DMS79 (cell line): ENCODE data around the gene CCDC167.
A peak's percentile ranks its signal among the peaks of the same experiment; 100 is the strongest.
"Not testable (repeated sequence)": the region's sequence is repeated elsewhere in the genome, so short reads cannot be mapped to it uniquely, and the experiment has no call there.

Experiments
- DNase-seq: peaks from one replicate; lab custom pipeline; 2025; lab: John Stamatoyannopoulos, UW

CCDC167 gene

DNA sequence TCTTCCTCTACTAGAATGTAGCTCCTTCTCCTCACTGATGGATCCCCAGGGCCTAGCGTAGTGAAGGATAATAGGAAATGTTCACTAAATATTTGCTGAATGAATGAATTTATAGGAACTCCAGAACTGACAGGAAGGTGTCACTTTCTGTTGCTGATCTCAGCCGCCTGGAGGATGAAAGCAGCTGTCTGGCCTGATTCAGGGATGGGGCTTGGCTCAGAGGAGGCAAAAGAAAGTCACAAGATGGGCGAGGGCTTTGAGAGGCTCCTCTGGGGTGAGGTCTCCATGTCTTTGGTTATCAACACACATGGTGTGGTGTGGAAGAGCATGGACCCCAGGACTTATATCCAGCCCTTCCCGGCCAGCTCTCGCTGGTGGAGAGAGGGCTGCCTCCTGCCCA is 11.5 kb upstream of the CCDC167 start:
- no peak for DNase-seq

DNA sequence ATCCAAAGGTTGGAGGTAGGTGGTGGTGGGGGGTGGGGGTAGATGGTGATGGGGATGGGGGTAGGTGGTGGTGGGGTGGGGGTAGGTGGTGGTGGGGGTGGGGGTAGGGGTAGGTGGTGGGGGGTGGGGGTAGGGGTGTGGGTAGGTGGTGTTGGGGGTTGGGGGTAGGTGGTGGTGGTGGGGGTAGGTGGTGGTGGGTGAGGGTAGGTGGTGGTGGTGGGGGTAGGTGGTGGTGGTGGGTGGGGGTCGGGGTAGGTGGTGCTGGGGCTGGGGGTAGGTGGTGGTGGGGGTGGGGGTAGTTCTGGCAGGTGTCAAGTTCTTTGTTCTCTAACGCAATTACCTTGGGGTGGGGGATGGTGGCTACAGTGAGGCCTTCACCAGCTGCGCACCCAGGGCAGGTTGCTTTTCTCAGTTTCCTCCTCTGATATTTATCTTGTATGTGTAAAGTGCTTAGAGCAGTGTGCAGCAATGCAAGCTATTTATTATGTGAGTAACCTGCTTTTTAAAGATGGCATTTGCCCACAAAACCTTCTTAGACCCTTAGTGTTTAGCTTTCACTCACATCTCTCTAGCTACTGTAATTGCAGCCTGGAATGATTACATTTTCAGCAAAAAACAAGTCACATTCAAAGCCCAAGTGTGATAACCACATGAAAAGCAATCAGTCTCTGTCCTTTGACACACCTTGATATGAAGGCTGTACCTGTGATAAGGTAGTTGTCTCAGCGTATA is 8.2 kb upstream of the CCDC167 start:
- DNase-seq = no peak

DNA sequence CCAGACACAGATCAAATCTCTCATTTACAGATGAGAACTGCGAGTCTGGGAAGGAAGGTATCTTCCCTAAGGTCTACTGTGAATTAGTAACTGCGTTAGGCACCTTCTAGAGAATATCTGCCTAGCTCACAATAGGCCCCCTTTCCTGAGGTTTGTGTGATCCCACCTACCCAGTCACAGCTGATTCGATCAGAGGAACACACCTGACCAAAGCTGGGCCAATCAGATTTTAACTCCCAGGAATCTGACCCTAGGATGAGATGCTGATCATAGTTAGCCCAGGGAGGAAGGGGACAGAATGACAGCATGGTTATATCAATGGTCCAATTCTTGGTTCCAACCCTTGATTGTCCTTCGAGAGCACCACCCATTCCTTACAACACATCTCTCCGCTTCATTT is 7.4 kb upstream of the CCDC167 start:
- no peak for DNase-seq

DNA sequence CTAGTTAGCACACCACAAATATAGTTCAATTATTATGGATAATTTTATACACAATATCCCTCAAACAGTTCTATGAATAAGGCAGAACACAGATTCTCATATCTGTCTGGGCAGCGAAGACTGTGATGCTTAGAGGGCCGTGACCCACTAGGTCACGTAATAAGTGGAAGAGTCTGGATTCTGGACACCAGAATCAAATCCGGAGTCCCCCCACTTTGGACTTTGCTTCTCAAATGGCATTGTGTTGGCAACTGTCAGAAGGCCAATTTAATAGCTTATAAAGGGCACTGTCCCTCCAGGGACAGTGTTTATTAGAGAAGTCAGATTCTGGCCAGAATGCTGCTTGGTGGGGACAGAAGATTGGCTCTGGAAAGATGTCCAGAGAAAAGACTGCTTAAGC is 6.8 kb upstream of the CCDC167 start:
- DNase-seq = no peak

DNA sequence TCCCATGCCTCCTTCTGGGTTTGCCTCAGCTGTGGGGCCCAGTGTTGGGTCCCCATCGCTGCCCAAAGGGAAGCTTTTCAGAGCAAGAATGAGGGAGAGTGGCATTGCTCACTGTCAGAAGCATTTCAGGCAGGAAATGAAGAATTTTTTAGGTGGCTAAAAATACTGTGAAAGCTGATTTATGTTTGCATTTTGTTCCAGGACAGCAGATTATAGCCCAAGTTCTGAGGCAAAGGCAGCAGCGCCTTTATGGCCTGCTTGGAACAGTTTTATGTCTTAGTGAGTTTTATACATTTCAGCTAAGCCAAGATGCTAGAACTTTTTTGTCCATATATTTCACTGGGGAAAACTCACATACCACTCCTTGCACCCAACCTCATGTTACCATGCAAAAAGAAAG is 4.3 kb upstream of the CCDC167 start:
- no peak for DNase-seq

DNA sequence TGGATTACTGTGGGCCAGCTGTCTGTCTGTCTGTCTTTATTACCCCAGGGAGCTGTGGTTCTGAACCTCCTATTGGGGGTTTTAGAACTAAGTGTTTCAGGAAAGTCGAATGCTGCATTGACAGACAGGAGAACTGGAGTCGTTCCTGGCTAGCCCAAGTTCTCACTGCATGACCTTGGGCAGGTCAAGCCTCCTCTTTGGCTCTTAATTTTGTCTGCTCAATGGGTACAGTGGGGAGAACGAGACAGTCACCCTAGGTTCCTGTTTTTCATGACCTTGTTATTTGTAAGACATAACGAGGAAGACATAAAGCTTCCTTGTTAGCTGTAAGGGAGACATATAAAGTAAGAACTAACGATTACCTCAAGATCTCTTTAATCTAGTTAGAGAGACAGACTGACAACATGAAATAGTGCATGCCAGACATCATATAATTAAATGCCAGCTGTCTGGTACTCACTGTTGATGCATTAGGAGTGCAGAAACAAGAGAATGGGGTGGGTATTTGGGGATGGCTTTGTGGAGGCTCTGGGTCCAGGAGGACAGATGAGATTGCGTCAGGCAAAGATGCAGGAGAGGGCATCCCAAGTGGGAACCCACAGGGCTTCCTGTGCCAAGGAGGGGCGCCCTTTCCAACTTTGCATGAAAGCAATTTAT is 3.7 kb upstream of the CCDC167 start:
- DNase-seq = no peak

DNA sequence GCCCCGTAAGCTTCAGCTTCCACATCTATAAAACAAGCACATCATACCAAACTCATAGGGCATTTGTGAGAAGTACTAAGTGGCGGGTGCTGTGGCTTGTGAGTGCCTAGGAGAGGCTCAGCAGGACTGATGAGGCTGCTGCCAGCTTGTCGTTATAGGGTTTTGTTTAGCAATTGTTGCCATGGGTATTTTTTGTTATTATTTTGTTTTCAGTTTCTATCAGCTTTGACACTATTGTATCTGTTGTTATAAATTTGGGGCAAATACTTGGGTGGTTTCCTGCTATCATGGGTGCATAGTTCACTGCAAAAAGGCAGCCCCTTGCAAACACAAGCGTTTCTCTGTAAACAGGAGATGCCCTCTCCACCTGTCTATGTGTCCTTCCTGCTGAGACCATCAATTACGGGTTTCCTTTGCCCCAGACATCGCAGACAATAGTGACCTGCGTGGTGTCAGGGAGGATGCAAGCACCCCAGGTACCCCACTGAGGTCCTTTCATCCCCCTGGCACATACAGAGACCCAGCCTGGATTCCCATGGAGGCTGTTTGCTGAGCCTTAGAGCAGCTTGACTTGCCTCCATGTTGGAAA is 3.1 kb upstream of the CCDC167 start:
- peak; percentile 73 for DNase-seq

DNA sequence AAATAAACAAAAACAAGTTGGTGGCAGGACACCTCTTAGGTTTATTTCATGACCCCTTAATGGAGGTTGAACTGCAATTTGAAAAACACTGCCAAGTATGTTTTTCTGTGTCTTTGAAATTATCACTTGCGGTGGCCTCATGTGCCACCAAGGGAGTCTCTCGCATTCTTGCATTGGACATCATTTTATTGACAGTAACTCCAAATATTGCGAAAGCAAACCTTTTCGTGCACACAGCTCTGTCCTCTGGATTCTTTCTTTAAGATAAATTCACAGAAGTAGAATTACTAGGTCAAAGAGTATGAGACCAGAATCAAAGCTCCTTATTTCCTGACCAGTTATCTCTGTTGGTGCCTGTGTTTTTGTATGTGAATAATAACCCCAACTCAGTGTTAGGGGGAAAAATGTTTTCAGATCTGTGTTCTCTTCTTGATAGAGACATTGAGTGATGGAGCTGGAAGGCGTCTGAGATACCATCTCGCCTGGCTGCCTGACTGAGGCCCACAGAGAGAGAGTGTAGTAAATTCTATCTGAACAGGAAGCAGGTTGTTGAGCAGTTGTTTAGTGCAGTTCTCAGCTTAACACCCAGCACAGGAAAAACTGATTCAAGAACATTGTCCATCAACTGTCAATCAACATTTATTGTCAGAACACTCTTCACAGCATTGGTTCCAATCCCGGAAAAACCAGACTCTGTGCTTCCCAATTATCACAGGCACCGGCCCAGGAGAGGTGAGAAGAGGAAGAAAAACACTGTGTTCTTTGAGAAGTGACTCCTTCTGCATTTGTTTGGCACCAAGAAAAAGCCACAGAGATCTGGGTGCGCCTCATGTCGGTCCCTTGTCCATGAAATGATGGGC is 2.2 kb upstream of the CCDC167 start:
- DNase-seq = no peak

DNA sequence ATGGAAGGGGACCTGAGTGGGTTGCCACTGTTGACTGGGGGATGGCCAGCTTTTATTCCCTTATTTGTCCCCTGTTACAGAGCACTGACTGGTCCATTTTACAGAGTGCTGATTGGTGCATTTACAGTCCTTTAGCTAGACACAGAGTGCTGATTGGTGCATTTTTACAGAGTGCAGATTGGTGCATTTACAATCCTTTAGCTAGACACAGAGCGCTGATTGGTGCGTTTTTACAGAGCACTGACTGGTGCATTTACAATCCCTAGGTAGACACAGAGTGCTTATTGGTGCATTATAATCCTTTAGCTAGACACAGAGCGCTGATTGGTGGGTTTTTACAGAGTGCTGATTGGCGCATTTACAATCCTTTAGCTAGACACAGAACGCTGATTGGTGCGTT is 1.2 kb upstream of the CCDC167 start:
- DNase-seq = not testable (repeated sequence)

DNA sequence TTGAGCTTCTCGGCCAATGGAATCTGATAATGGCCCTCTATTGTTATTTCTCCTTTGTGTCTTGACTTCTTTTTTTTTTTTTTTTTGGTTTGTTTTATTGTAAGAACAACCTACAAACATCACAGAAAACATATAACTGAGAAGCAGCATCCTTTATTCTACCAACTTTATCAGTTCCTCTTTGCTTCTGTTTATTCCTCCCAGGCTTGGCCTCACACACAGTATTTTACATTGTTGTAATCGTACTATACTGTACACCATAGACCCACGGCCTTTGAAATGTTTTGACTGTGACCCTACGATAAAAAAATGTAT is 558 bp upstream of the CCDC167 start:
- no peak for DNase-seq

DNA sequence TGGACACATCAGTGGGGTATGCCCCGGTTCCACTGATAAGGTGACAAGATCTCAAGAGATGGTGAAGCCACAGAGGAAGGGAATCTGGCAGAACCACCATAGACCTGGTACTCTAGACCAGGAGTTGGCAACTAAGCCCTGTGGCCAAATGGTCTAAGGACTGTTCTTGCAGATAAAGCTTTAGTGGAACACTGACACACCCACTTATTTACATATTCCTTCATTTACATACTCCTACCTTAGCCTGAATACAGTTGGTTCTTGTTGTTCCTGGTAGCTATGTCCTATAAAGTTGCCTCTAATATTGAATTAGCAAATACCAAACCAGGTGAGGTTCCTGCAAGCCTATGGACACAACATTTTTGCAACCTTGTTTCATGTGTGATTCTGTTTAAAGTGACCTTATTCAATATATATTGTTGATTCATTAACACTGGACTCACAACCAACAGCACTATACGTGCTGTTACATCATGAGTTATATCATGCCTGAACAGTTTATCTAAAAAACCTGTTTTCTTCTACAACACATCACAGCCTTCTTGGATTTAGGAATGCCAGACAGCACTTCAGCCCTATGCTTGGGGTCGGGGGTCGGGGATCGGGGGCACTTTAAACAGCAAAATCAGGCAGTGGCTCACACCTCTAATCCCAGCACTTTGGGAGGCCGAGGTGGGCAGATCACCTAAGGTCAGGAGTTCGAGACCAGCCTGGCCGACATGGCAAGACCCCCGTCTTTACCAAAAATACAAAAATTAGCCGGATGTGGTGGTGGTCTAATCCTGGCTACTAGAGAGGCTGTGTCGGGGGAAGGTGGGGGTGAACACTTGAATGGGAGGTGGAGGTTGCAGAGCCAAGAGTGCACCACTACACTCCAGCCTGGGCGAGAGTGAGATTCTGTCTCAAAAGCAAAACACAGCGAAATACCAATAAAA is 2.5 kb downstream of the CCDC167 start:
- no peak for DNase-seq

DNA sequence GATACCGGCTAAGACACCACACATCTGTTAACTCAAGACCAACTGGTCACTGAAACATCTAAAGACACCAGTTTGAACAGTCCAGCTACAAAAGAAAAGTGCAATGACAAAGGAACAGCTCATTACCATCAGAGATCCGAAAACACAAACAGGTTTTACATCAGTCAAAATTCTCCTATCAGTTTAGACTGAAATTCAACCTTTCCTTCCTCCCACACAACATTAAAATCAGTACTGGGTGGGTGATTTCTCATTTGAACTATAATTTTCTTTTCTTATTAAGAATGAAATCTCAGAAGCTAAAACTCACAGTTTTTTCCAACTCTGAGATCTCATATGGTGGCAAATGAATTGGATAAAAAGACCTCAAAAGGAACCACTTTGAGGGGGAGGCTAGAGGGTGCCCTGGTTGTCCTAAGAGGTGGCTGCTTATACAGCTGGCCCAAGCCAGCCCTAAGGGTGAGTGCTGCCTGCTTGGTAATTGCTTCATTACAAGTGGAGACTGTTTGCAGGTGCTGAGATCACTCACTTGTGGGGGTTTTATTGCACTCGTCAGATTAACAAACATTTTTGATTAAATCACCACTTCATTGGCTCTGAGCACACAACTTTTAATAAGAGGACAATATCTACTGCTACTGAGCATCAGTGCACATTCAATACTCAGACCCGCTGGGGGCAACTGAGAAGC is 4.3 kb downstream of the CCDC167 start:
- DNase-seq = peak; percentile 78

DNA sequence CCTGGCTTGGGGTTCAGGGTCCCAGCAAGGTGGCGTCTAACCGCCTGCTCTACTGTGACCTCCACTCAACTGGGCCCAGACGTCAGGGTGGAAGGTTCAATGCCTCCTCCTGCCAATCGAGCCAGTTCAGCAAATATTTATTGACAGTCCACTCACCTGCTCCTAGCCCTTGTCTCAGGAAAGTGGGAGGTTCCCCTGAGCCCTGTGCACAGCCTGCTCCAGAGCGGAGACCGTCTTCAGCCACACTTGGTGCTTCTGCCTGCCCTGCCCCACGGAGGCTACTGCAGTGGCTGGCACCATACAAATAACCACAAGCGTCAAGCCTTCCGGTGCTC is 6.1 kb downstream of the CCDC167 start:
- peak; percentile 89 for DNase-seq

DNA sequence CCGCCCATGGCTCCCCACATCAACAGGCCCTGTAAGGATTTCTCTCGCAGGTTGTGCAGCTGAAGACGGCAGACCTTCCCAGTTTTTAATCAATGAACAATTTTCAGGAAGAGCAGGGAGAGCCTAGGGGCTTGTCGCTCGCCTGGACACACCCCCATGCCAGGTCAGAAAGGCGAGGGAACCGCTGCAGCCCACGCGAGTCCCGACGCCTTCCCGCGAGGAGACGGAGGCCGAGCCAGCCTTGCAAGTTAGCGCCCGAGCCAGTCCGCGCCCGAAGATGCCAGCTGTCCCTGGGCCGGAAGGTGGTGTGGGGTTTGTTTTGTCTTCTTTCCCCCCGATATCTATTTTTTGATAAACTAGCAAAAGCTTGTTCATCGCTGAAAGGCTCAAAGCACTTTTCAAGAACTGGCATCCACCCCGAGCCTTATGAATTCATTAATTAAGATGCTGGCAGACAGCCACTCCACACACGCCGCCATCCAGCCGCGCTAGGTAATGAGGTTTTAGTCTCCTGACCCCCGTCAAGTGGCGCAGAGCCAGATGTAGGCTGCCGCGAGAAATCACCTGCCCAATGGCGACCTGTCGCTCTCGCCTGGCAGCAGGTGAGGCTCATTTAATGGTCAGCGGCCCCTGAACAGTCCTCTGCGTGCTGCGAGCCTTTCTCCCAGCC is 6.6 kb downstream of the CCDC167 start:
- DNase-seq = peak; percentile 89

DNA sequence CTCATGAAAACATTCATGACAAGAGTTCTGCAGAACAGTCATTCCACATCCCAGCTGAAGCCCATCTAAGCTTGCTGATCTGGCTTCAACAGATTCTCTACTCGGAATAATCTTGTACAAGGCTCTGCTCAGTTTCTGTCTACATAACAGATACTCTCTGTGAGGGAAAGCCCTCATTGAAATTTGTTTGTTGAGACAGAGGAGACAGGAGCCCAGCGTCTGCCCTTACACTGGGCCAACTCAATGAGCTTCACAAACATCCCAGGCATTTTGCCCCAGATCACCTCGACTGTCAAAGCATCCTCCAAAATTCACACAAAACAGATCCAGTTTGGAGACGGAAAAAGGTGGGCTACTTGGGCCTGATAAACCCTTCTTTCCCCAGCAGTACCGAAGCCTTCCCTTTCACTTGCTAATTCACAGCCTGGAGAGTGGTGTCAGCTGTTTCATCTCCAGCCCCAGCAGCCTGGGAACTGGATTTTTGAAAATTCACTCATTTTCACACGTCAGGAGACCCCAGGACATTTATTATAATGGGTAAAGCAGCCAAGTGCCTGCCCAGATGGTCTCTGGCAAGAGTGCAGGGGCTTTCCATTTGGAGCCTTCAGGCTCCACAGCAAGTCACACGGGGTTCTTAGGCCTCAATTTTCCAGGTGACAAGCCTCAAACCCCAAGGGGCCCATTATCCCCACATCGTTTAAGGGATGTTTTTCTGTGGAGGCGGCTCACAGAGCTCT is 7.3 kb downstream of the CCDC167 start:
- no peak for DNase-seq

DNA sequence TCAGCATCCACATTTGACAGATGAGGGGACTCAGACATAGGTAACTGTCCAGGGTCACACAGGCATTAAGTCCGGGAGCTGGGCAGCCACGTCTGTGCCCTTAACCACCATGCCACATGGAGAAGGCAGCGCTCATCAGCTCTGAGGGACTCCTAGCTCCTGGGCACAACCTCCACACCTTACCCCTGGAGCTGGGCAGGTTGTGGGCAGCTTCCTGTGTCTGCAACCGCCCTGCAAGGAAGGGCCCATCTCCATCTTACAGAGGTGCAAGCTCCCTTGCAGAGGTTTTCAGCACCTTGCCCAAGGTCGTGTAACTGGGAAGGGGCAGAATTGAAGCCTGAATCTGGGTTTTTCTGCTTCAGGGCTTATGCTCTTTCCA is 7.9 kb downstream of the CCDC167 start:
- no peak for DNase-seq

DNA sequence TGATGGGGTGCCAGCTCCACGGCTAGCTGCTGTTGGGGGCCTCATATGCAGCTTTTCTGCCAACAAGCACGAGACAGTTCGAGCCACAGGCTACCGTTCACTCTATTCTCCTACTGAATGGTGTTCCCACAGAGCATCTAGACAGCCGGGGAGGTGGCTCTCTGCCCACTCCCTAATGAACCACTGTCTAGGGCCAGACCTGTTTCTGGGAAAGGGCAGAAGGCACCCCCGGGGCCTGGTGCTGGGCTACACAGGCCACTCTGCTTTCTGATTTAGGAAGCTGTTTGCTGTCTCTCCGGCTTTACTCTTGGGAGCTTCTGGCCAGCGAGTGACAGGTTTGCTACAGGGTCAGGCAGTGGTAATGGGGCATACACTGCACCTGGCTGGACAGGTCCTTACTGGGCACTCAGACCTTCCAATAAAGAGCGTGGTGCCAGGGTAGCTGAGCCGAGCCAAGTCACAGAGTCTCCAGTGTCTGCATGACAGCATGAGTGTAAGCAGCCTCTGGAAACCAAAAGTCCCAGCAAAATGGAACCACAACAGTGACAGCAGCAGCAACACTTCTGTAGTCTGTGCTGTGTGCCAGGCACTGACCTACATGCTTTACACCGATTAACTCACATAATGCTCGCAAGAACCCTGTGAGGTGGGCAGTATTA is 8.4 kb downstream of the CCDC167 start:
- DNase-seq = peak; percentile 38

DNA sequence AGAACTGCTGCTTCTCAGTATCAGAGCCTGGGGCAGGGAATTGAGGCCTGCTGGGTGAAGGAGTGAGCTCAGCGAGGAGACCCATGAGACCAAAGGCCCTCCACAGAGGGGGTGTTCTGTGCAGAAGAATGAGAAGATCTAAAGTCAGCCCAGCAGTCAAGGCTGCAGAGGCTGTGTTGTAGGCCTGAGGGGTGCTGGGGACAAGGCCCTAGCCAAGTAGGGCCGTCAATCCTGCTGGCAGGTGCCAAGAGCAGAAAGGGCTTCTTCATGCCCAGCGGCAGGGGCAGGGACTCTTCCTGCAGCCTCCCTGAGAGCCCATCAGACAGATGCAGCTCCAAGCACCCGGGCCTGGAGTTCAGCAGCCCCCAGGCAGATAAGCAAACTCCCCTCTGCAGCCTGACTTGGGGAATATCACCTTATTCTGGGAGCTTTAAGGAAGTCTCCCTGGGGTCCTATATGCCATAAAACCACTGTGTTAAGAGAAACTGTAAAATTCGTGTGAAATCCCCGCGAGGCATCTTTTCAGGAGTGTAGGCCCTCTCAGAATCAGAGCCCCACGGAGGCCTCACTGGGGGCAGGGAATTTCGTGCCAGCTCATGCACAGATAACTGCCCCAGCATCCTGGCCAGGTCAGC is 9.0 kb downstream of the CCDC167 start:
- no peak for DNase-seq
